Coronary artery (tissue), 2 donors: ENCODE data around the gene C2orf68.

Experiments
- DNase-seq: peaks from one replicate; pipeline ENCODE4 v3.0.0-alpha.2; 2017; ENCODE audit warnings: low spot score
- H3K27ac ChIP-seq, 2 donors: fragments of 200-600 bp; sonication (generic); one replicate each; pipeline ENCODE4 v1.5.1; 2016 to 2019
- H3K4me3 ChIP-seq: fragments of 200-600 bp; sonication (generic); 2 replicates; pipeline ENCODE4 v1.5.1; 2016; ENCODE audit warnings: mild to moderate bottlenecking, moderate library complexity
- TF ChIP-seq, protein P1 (sequence below): fragments of 200-600 bp; sonication (generic); IDR thresholded peaks from one replicate; pipeline ENCODE4 v1.5.1; 2019; ENCODE audit warnings: antibody characterized with exemption

C2orf68 gene

DNA sequence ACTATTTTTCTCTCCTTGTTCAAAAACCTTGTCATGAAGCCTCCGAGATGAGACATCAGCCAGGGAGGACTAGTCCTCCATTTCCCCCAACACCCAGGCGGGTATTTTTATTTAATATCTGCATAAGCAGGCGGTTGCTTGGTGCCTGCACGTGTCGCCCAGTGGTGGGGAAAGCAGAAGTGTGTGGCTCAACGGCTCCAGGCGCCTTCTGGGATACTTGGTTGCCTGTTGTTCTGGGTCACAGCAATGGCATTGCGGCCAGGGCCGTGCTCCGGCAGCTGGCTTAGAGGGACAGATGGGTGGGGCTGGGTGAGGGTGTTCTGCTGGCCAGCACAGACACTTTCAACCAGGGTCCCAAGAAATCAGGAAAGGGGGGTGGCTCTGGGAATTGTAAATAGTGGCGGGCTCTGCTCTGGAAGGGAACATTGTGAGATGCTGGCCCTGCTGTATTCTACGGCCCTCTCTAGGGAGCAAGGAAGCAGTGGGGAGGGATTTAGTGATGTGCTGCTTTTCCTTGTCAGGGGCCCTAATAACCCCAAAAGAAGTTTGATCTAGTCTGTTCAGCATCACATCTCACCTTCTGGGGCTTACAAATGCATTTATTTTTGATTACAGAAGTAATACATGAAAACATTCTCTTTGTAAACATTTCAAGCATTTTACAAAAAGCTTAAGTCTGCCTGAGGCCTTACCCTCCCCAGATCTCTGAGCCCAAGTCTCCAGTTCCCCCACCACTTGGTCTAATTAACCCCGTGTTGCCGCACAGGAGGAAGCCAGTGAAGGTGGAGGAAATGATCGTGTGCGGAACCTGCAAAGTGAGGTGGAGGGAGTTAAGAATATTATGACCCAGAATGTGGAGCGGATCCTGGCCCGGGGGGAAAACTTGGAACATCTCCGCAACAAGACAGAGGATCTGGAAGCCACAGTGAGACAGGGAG, 33.4 kb downstream of the C2orf68 start:
- peak overlapping the region; percentile 49 for H3K4me3 ChIP-seq
- no peak for DNase-seq
- H3K27ac ChIP-seq = peak overlapping the region; percentile 37 to 80
- TF ChIP-seq, protein P1, sequence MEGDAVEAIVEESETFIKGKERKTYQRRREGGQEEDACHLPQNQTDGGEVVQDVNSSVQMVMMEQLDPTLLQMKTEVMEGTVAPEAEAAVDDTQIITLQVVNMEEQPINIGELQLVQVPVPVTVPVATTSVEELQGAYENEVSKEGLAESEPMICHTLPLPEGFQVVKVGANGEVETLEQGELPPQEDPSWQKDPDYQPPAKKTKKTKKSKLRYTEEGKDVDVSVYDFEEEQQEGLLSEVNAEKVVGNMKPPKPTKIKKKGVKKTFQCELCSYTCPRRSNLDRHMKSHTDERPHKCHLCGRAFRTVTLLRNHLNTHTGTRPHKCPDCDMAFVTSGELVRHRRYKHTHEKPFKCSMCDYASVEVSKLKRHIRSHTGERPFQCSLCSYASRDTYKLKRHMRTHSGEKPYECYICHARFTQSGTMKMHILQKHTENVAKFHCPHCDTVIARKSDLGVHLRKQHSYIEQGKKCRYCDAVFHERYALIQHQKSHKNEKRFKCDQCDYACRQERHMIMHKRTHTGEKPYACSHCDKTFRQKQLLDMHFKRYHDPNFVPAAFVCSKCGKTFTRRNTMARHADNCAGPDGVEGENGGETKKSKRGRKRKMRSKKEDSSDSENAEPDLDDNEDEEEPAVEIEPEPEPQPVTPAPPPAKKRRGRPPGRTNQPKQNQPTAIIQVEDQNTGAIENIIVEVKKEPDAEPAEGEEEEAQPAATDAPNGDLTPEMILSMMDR = no peak

DNA sequence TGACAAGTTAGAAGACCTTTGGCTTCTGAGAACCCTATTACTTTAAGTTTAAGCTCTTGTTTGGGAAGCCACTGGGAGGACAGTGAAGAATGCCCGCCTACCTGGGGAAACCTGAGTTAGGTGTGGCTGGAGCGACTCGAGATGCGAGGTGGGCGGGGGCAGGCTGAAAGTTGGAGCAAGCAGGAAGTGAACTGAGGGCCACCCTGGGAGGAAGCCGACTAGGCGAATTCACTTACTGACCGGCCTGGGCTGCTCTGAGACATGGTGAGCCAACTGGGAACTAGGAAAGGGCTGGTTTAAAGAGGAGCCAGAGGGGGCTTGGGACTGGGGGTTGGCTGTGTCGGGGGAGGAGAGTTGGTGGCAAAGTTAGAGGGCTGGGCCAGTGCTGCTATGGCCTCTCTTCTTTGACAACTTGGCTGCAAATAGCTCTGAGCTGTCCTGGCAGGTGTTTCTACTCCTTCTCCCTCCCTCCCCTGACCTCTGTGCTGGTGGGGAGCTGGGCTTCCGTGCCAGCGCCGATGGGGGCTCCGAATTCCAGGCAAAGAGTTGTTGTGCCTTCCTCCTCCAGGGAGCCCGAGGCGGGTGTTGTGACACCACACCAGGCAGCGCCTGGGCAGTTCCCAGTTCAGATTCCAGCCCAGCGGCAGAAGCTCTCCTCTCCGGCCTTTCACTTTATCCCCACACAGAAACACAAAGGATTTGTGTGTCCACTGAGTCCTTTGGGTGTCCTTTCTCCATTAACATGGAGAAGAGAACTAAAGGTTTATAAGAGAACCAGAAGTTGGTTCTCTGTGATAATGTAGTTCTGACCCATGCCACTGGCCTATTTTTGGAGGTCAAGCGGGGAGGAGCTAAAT, 34.3 kb downstream of the C2orf68 start, which contains the start of gene VAMP8:
Gene VAMP8 (plus strand): TSS at position 201 of the 857 bp plus-strand sequence. CDS start 61 bp downstream, at position 262.
- peak within 1 kb of the TSS; percentile 37 to 80 for H3K27ac ChIP-seq
- no peak for DNase-seq
- peak within 1 kb of the TSS; percentile 49 for H3K4me3 ChIP-seq
- TF ChIP-seq, protein P1 = no peak

DNA sequence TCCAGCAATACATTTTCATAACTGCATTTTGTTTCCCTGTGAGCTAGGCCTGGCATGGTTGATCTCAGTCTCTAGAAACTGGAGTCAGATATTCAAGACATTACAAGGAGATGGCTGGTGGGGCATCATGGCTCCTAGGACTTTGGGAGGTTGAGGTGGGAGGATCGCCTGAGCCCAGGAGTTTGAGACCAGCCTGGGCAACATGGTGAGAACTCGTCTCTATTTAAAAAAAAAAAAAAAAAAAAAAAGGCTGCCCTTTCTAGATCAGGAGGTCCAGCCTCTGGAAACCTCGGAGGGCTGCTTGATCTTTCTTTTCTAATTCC, 34.8 kb downstream of the C2orf68 start:
- H3K27ac ChIP-seq = no peak overlapping the region
- H3K4me3 ChIP-seq = no peak overlapping the region
- no peak for DNase-seq
- TF ChIP-seq, protein P1 = no peak

DNA sequence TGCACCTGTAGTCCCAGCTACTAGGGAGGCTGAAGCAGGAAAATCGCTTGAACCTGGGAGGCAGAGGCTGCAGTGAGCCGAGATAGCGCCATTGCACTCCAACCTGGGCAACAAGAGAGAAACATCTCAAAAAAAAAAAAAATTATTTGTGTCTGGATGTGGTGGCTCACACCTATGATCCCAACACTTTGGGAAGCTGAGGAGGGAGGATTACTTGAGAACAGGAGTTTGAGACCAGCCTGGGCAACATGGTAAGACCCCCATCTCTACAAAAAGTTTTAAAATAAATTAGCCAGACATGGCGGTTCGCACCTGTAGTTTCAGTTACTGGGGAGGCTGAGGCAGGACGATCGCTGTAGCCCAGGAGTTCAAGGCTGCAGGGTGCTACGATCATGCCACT, 36.1 kb downstream of the C2orf68 start:
- Histone ChIP-seq H3K27ac (no peak overlapping the region), H3K4me3 (no peak overlapping the region)
- no peak for DNase-seq
- TF ChIP-seq, protein P1 = no peak

DNA sequence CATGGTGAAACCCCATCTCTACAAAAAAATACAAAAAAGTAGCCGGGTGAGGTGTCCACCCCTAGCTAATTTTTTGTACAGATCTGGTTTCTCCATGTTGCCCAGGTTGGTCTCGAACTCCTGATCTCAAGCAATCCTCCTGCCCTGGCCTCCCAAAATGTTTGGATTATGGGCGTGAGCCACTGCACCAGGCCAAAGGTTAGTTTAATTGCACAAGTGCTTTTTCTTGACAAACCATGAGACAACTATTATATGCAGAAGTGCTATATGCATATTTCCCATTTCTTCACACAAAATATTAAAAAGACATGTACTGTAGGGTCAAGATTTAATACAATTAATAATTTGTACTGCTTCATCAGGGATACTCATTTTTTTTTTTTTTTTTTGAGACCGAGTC, 45.6 kb downstream of the C2orf68 start:
- no peak overlapping the region for H3K27ac ChIP-seq
- TF ChIP-seq, protein P1 = no peak
- DNase-seq = no peak
- no peak overlapping the region for H3K4me3 ChIP-seq

DNA sequence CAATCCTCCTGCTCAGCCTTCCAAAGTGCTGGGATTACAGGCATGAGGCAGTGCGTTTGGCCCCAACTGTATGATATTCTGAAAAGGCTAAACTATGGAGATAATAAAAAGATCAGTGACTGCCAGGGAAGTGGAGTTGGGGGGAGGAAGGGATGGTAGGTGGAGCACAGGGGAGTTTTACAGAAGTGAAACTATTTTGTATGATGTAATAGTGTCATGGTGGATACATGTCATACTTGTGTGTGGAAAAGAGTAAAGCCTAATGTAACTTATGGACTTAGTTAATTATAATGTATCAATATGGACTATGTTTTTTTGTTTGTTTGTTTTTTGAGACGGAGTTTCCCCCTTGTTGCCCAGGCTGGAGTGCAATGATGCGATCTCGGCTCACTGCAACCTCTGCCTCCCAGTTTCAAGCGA, 47.7 kb downstream of the C2orf68 start:
- TF ChIP-seq, protein P1 = no peak
- H3K4me3 ChIP-seq = no peak overlapping the region
- no peak overlapping the region for H3K27ac ChIP-seq
- no peak for DNase-seq
